Measurements from ENCODE around the gene CDH11.

DNA sequence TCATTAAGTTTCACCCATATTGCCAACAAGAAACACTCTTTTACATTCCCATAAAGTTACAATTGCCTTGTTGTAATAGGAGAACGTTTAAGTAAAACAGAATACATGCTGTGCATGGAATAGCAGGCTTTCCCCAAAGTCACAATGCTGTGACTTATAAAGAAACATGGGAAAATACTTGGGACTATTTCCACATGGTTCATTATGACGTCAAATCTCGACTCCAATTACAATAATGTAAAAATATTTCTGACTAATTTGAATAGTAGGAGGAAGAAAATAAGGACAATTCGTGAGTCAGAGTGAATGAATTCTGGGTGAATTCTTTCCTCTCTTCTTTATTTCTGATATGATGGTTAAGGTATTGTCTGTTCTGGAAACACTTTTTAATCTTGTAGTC, 52.8 kb downstream of the CDH11 start:
- TF ChIP-seq, protein P1, sequence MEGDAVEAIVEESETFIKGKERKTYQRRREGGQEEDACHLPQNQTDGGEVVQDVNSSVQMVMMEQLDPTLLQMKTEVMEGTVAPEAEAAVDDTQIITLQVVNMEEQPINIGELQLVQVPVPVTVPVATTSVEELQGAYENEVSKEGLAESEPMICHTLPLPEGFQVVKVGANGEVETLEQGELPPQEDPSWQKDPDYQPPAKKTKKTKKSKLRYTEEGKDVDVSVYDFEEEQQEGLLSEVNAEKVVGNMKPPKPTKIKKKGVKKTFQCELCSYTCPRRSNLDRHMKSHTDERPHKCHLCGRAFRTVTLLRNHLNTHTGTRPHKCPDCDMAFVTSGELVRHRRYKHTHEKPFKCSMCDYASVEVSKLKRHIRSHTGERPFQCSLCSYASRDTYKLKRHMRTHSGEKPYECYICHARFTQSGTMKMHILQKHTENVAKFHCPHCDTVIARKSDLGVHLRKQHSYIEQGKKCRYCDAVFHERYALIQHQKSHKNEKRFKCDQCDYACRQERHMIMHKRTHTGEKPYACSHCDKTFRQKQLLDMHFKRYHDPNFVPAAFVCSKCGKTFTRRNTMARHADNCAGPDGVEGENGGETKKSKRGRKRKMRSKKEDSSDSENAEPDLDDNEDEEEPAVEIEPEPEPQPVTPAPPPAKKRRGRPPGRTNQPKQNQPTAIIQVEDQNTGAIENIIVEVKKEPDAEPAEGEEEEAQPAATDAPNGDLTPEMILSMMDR (optimal IDR thresholded peaks at IDR 0.05 in 1 of 3, IDR thresholded peaks at IDR 0.05 in 1 of 3, conservative IDR thresholded peaks at IDR 0.05 in 1 of 3; ENCODE audit: extremely low read depth in 1 of 3, insufficient read depth in 2 of 3, low read length in 3 of 3), result no peak
- TF ChIP-seq EZH2 (IDR thresholded peaks at IDR 0.05; ENCODE audit: low read length), result no peak
